MCF 10A (cell line): ENCODE results near the gene DCLK1. TPM values are rescaled to one million over a fixed set of nuclear protein-coding genes. Genes with fewer than 3 reads are reported as not detected.

Source experiments
- BruUV-seq: library from RNA; stranded (reverse); fragments of 400-500 nt; replicated peaks from 2 replicates; lab custom pipeline; 2021; lab: Mats Ljungman, UMichigan
- CTCF ChIA-PET: fragments of 300-600 bp; sonication (Branson Sonifier 250); formaldehyde crosslinking; extraction: SDS; loops from one replicate; lab custom pipeline; 2021; ENCODE audit warnings: antibody characterized with exemption, inconsistent platforms; lab: Yijun Ruan, JAX
- POLR2A ChIA-PET: fragments of 300-600, 350-650 bp; sonication (Branson Sonifier 250); formaldehyde crosslinking; extraction: SDS; loops from one replicate; lab custom pipeline; 2020; ENCODE audit warnings: antibody characterized with exemption, inconsistent platforms; lab: Yijun Ruan, JAX
- DNase-seq: peaks from one replicate; pipeline ENCODE4 v3.0.0-alpha.2; 2018; ENCODE audit not compliant: unreplicated experiment
- H3K27ac Mint-ChIP-seq: one replicate; pipeline ENCODE4 v1.8.0; 2022; ENCODE audit warnings: mild to moderate bottlenecking, low read depth, mixed read lengths; ENCODE audit not compliant: unreplicated experiment
- H3K27me3 Mint-ChIP-seq: one replicate; pipeline ENCODE4 v1.8.0; 2022; ENCODE audit warnings: mixed read lengths; ENCODE audit not compliant: insufficient read depth, unreplicated experiment
- H3K36me3 Mint-ChIP-seq: one replicate; pipeline ENCODE4 v1.8.0; 2022; ENCODE audit warnings: mild to moderate bottlenecking, moderate library complexity, mixed read lengths; ENCODE audit not compliant: insufficient read depth, unreplicated experiment
- H3K4me1 Mint-ChIP-seq: one replicate; pipeline ENCODE4 v1.8.0; 2022; ENCODE audit warnings: mixed read lengths; ENCODE audit not compliant: insufficient read depth, unreplicated experiment
- H3K4me3 Mint-ChIP-seq: one replicate; pipeline ENCODE4 v1.8.0; 2022; ENCODE audit warnings: mild to moderate bottlenecking, moderate library complexity, mixed read lengths; ENCODE audit not compliant: unreplicated experiment
- H3K9me3 Mint-ChIP-seq: one replicate; pipeline ENCODE4 v1.8.0; 2022; ENCODE audit warnings: mixed read lengths; ENCODE audit not compliant: unreplicated experiment
- CTCF ChIP-seq: fragments of 200-600 bp; IDR thresholded peaks from one replicate; pipeline ENCODE4 v1.8.0; 2022; ENCODE audit warnings: antibody characterized with exemption, mild to moderate bottlenecking; ENCODE audit not compliant: unreplicated experiment
- intact Hi-C: fragments of 100-400 bp; cut with micrococcal nuclease; formaldehyde crosslinking; loops from 2 replicates; pipeline ENCODE4 v1.14.1; 2022
- total RNA-seq: library from RNA; stranded (reverse); gene quantifications from 2 replicates; pipeline ENCODE4 v1.2.3, GENCODE V29; 2022

DCLK1 gene
- total RNA-seq, 1 experiment from 2014 or later, result 0.44 TPM

- H3K4me1 Mint-ChIP-seq, result peaks cover 6% of the 10 kb centered on the region
- no peak for DNase-seq
- H3K27me3 Mint-ChIP-seq, result no peaks in the 10 kb centered on the region
- no peaks in the 10 kb centered on the region for H3K36me3 Mint-ChIP-seq
- no peak overlapping the region for H3K4me3 Mint-ChIP-seq
- no TSS peak for BruUV-seq
- no peak overlapping the region for H3K27ac Mint-ChIP-seq
- no peaks in the 10 kb centered on the region for H3K9me3 Mint-ChIP-seq
- ChIA-PET POLR2A (no interaction called here), CTCF (interaction anchor here (1.0 kb wide), 2 partner anchors 23 to 76 kb away, joined by 3 read pairs; no protein-coding TSS in a partner anchor)
- intact Hi-C loops, result no loop called here
- no peak for TF ChIP-seq CTCF
These were observed 336.3 kb downstream of the DCLK1 start for GRCh38 chr13:35794734-35795389.

GRCh38 chr13:35793823-35794222 is 337.4 kb downstream of the DCLK1 start:
- Mint-ChIP-seq H3K4me3 (no peak overlapping the region), H3K27ac (no peak overlapping the region), H3K9me3 (no peaks in the 10 kb centered on the region), H3K36me3 (no peaks in the 10 kb centered on the region), H3K27me3 (no peaks in the 10 kb centered on the region), H3K4me1 (peaks cover 6% of the 10 kb centered on the region)
- intact Hi-C loops, result no loop called here
- ChIA-PET POLR2A (no interaction called here), CTCF (interaction anchor here (0.6 to 1.0 kb wide), 3 partner anchors 9 to 24 kb away, joined by 3 to 4 read pairs (median 4); no protein-coding TSS in a partner anchor)
- no peak for TF ChIP-seq CTCF
- DNase-seq, result no peak
- no TSS peak for BruUV-seq

- Mint-ChIP-seq H3K36me3 (no peaks in the 10 kb centered on the region), H3K27ac (no peak overlapping the region), H3K9me3 (no peaks in the 10 kb centered on the region), H3K4me3 (no peak overlapping the region), H3K27me3 (peaks cover 5% of the 10 kb centered on the region), H3K4me1 (peaks cover 6% of the 10 kb centered on the region)
- no TSS peak for BruUV-seq
- ChIA-PET CTCF (interaction anchor here (1.1 to 1.7 kb wide), 4 partner anchors 10 to 162 kb away, joined by 3 to 9 read pairs (median 8); no protein-coding TSS in a partner anchor), POLR2A (no interaction called here)
- TF ChIP-seq CTCF, result no peak
- DNase-seq, result no peak
- intact Hi-C loops, result no loop called here
These were observed 338.3 kb downstream of the DCLK1 start for GRCh38 chr13:35792911-35793310.

DNA sequence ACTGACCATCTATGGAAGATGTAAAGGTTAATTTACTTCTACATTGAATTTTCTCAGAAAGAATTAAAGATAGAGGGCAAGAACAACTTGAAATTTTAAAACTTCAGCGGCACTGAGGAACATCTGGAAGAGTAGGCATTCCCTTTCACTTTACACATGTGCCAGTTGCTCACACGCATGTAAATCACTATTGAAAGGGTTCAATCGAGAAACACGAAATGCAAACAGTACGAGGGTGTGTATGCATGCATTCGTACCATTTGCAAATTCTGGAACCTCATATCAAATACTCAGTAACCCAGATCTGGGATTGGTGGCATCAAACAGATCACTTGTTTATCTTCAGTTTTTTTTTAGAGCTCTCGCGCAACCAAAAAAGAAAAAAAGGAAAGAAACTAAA is 339.2 kb downstream of the DCLK1 start:
- Mint-ChIP-seq H3K9me3 (no peaks in the 10 kb centered on the region), H3K27ac (no peak overlapping the region), H3K27me3 (peaks cover 6% of the 10 kb centered on the region), H3K36me3 (no peaks in the 10 kb centered on the region), H3K4me3 (no peak overlapping the region), H3K4me1 (peaks cover 6% of the 10 kb centered on the region)
- intact Hi-C loops, result no loop called here
- DNase-seq, result no peak
- no TSS peak for BruUV-seq
- POLR2A ChIA-PET, result interaction anchor here (0.6 kb wide), 1 partner anchor 251 kb away, joined by 4 read pairs; no protein-coding TSS in a partner anchor
- CTCF ChIA-PET, result interaction anchor here (1.1 to 1.7 kb wide), 4 partner anchors 11 to 161 kb away, joined by 3 to 9 read pairs (median 8); no protein-coding TSS in a partner anchor
- TF ChIP-seq CTCF, result no peak
